IMR-90 (cell line): ENCODE measurements around the gene B4GALNT3.

ENCODE experiments used
- CHD1 ChIP-seq: IDR thresholded peaks from 2 replicates; pipeline ENCODE4 v1.6.1; 2012; ENCODE audit warnings: low read depth, low read length, improper control_type of control experiment
- FOS ChIP-seq: fragments of 150-350 bp; IDR thresholded peaks from 2 replicates; pipeline ENCODE4 v1.6.1; 2016; ENCODE audit warnings: low read depth, low read length
- MAZ ChIP-seq: IDR thresholded peaks from 2 replicates; pipeline ENCODE4 v1.6.1; 2012; ENCODE audit warnings: low read depth, mild to moderate bottlenecking, low read length, improper control_type of control experiment, moderate library complexity, borderline replicate concordance
- MXI1 ChIP-seq: IDR thresholded peaks from 2 replicates; pipeline ENCODE4 v1.6.1; 2012; ENCODE audit warnings: low read depth, mild to moderate bottlenecking, low read length, moderate library complexity, borderline replicate concordance
- POLR2A ChIP-seq: IDR thresholded peaks from 2 replicates; pipeline ENCODE4 v1.6.1; 2012; ENCODE audit warnings: mild to moderate bottlenecking, low read depth, low read length
- RAD21 ChIP-seq: IDR thresholded peaks from 2 replicates; pipeline ENCODE4 v1.6.1; 2012; ENCODE audit warnings: low read length, improper control_type of control experiment
- RCOR1 ChIP-seq: IDR thresholded peaks from 2 replicates; pipeline ENCODE4 v1.6.1; 2012; ENCODE audit warnings: mild to moderate bottlenecking, low read length, improper control_type of control experiment; ENCODE audit not compliant: insufficient replicate concordance
- RFX5 ChIP-seq: IDR thresholded peaks from 2 replicates; pipeline ENCODE4 v1.8.0; 2012; ENCODE audit warnings: low read depth, mild to moderate bottlenecking, low read length, moderate library complexity
- SMC3 ChIP-seq: fragments of 150-350 bp; IDR thresholded peaks from 2 replicates; pipeline ENCODE4 v1.6.1; 2016; ENCODE audit warnings: low read depth, mild to moderate bottlenecking, antibody characterized with exemption, low read length, moderate library complexity
- TF ChIP-seq, protein P1 (sequence below): conservative IDR thresholded peaks from 2 replicates; pipeline ENCODE4 v1.5.1; 2012; ENCODE audit warnings: mild to moderate bottlenecking, low read depth, low read length, improper control_type of control experiment
- TF ChIP-seq, protein P2 (sequence below): fragments of 150-350 bp; IDR thresholded peaks from 2 replicates; pipeline ENCODE4 v1.6.1; 2017; ENCODE audit warnings: mild to moderate bottlenecking, antibody characterized with exemption, low read length, low read depth

DNA sequence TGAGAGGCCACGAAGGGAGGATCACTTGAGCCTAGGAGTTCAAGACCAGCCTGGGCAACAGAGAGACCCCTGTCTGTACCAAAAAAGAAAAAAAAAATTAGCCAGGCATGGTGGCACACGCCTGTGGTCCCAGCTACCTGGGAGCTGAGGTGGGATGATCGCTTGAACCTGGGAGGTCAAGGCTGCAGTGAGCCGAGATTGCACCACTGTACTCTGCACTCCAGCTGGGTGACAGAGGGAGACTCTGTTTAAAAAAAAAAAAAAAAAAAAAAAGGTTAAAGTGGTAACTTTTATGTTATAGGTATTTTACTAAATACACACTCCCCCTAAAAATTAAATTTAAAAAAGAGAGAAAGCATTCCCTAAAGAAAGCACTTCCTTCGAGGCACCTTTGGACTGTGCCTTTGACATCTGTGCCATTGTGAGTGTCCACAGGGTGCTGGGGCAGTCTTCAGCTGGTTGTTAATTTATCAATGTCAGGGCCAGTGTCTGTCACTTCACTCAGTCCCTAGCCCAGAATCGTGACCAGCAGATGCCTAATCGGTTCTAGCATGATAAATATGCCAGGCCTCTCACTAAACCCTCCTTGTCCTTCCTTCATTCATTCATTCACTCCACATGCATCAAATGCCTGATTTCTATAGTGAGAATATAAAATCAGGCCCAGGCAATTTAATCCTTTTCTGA, 63.1 kb downstream of the B4GALNT3 start:
- no peak for TF ChIP-seq POLR2A
- TF ChIP-seq, protein P1, sequence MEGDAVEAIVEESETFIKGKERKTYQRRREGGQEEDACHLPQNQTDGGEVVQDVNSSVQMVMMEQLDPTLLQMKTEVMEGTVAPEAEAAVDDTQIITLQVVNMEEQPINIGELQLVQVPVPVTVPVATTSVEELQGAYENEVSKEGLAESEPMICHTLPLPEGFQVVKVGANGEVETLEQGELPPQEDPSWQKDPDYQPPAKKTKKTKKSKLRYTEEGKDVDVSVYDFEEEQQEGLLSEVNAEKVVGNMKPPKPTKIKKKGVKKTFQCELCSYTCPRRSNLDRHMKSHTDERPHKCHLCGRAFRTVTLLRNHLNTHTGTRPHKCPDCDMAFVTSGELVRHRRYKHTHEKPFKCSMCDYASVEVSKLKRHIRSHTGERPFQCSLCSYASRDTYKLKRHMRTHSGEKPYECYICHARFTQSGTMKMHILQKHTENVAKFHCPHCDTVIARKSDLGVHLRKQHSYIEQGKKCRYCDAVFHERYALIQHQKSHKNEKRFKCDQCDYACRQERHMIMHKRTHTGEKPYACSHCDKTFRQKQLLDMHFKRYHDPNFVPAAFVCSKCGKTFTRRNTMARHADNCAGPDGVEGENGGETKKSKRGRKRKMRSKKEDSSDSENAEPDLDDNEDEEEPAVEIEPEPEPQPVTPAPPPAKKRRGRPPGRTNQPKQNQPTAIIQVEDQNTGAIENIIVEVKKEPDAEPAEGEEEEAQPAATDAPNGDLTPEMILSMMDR = no peak
- TF ChIP-seq MXI1 = no peak
- no peak for TF ChIP-seq SMC3
- no peak for TF ChIP-seq MAZ
- no peak for TF ChIP-seq RAD21
- no peak for TF ChIP-seq RCOR1
- TF ChIP-seq, protein P2, sequence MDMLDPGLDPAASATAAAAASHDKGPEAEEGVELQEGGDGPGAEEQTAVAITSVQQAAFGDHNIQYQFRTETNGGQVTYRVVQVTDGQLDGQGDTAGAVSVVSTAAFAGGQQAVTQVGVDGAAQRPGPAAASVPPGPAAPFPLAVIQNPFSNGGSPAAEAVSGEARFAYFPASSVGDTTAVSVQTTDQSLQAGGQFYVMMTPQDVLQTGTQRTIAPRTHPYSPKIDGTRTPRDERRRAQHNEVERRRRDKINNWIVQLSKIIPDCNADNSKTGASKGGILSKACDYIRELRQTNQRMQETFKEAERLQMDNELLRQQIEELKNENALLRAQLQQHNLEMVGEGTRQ = no peak
- no peak for TF ChIP-seq FOS
- TF ChIP-seq CHD1 = no peak
- TF ChIP-seq RFX5 = no peak
